Measurements from ENCODE around the gene MEIKIN. TPM values are rescaled to one million over a fixed set of nuclear protein-coding genes. Genes with fewer than 3 reads are reported as not detected.
A peak's percentile ranks its signal among the peaks of the same experiment; 100 is the strongest.

The MEIKIN gene
- total and polyA plus RNA-seq, 2 of the 13 experiments (the other 11 are each of a cell fraction or from before 2014, with no cell fraction given) = not detected

GRCh38 chr5:131796793-131797693, 148.4 kb downstream of the MEIKIN start, which contains the start of gene FNIP1 (continued):
- TF ChIP-seq, protein P1, sequence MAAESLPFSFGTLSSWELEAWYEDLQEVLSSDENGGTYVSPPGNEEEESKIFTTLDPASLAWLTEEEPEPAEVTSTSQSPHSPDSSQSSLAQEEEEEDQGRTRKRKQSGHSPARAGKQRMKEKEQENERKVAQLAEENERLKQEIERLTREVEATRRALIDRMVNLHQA (CRISPR knock-in tag; IDR thresholded peaks at IDR 0.05) = no peak
- TF ChIP-seq ZNF615 (CRISPR knock-in tag; IDR thresholded peaks at IDR 0.05; ENCODE audit: borderline replicate concordance) = no peak; the same call in 1 of the 2 replicates
- TF ChIP-seq SAFB2 (CRISPR knock-in tag; IDR thresholded peaks at IDR 0.05; ENCODE audit: borderline replicate concordance, low read depth) = no peak; the same call in 1 of the 2 replicates
- TF ChIP-seq PHF21A (CRISPR knock-in tag; IDR thresholded peaks at IDR 0.05) = no peak; the same call in none of the 2 replicates
- TF ChIP-seq, protein P2, sequence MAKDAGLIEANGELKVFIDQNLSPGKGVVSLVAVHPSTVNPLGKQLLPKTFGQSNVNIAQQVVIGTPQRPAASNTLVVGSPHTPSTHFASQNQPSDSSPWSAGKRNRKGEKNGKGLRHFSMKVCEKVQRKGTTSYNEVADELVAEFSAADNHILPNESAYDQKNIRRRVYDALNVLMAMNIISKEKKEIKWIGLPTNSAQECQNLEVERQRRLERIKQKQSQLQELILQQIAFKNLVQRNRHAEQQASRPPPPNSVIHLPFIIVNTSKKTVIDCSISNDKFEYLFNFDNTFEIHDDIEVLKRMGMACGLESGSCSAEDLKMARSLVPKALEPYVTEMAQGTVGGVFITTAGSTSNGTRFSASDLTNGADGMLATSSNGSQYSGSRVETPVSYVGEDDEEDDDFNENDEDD (CRISPR knock-in tag; IDR thresholded peaks at IDR 0.05; ENCODE audit: borderline replicate concordance) = peak; percentile 81; the same call in 1 of the 2 replicates
- peak; percentile 69 for TF ChIP-seq PATZ1 (CRISPR knock-in tag; IDR thresholded peaks at IDR 0.05)
- peak; percentile 61 for TF ChIP-seq ZNF317 (CRISPR knock-in tag; IDR thresholded peaks at IDR 0.05)
- TF ChIP-seq, protein P3, sequence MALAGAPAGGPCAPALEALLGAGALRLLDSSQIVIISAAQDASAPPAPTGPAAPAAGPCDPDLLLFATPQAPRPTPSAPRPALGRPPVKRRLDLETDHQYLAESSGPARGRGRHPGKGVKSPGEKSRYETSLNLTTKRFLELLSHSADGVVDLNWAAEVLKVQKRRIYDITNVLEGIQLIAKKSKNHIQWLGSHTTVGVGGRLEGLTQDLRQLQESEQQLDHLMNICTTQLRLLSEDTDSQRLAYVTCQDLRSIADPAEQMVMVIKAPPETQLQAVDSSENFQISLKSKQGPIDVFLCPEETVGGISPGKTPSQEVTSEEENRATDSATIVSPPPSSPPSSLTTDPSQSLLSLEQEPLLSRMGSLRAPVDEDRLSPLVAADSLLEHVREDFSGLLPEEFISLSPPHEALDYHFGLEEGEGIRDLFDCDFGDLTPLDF (CRISPR knock-in tag; IDR thresholded peaks at IDR 0.05) = no peak; the same call in none of the 2 replicates
- TF ChIP-seq, protein P4, sequence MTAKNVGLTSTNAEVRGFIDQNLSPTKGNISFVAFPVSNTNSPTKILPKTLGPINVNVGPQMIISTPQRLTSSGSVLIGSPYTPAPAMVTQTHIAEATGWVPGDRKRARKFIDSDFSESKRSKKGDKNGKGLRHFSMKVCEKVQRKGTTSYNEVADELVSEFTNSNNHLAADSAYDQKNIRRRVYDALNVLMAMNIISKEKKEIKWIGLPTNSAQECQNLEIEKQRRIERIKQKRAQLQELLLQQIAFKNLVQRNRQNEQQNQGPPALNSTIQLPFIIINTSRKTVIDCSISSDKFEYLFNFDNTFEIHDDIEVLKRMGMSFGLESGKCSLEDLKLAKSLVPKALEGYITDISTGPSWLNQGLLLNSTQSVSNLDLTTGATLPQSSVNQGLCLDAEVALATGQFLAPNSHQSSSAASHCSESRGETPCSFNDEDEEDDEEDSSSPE (CRISPR knock-in tag; IDR thresholded peaks at IDR 0.05) = peak; percentile 74
- TF ChIP-seq GLI4 (CRISPR knock-in tag; IDR thresholded peaks at IDR 0.05; ENCODE audit: borderline replicate concordance) = 0 out of 2 replicates have a peak, but pooled peaks have one; percentile 73
- TF ChIP-seq KAT2B (IDR thresholded peaks at IDR 0.05; ENCODE audit: borderline replicate concordance, low read depth, low read length) = no peak
- TF ChIP-seq ZNF256 (CRISPR knock-in tag; conservative IDR thresholded peaks at IDR 0.05) = no peak
- peak; percentile 95 for TF ChIP-seq ZNF605 (CRISPR knock-in tag; IDR thresholded peaks at IDR 0.05)
- 0 out of 2 replicates have a peak, but pooled peaks have one; percentile 17 for TF ChIP-seq RCOR2 (CRISPR knock-in tag; IDR thresholded peaks at IDR 0.05)
- TF ChIP-seq FIP1L1 (IDR thresholded peaks at IDR 0.05; ENCODE audit: borderline replicate concordance, insufficient read depth, low read depth, low read length) = no peak
- peak; percentile 53; the same call in 1 of the 2 replicates for TF ChIP-seq HMG20B (CRISPR knock-in tag; conservative IDR thresholded peaks at IDR 0.05)
- TF ChIP-seq, protein P5, sequence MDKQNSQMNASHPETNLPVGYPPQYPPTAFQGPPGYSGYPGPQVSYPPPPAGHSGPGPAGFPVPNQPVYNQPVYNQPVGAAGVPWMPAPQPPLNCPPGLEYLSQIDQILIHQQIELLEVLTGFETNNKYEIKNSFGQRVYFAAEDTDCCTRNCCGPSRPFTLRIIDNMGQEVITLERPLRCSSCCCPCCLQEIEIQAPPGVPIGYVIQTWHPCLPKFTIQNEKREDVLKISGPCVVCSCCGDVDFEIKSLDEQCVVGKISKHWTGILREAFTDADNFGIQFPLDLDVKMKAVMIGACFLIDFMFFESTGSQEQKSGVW (CRISPR knock-in tag; IDR thresholded peaks at IDR 0.05; ENCODE audit: borderline replicate concordance) = no peak; the same call in 1 of the 2 replicates
- TF ChIP-seq ELF3 (CRISPR knock-in tag; IDR thresholded peaks at IDR 0.05) = peak; percentile 63; the same call in 1 of the 2 replicates
- TF ChIP-seq RBM22 (optimal IDR thresholded peaks at IDR 0.05; ENCODE audit: low read length) = peak; percentile 73
- no peak for TF ChIP-seq STAG1 (CRISPR knock-in tag; IDR thresholded peaks at IDR 0.05)
